ENCODE results near the gene SBSN.
"Not testable (repeated sequence)": the region's sequence is repeated elsewhere in the genome, so short reads cannot be mapped to it uniquely, and the experiment has no call there.

Gene SBSN

GRCh38 chr19:35493971-35494370, 34.1 kb downstream of the SBSN start:
- Histone ChIP-seq H3K36me3 (ENCODE audit: control insufficient read depth, insufficient read depth, low read length) (peaks cover 7% of the 10 kb centered on the region), H3K4me1 (ENCODE audit: control insufficient read depth, insufficient read depth, low read length) (no peaks in the 10 kb centered on the region), H3K9ac (ENCODE audit: low read depth, low read length) (no peak overlapping the region), H3K27me3 (ENCODE audit: control insufficient read depth, insufficient read depth, low read length) (no peaks in the 10 kb centered on the region), H3K4me3 (ENCODE audit: low read depth, low read length) (no peak overlapping the region), H3K9me3 (ENCODE audit: control insufficient read depth, insufficient read depth, low read length) (no peaks in the 10 kb centered on the region)

DNA sequence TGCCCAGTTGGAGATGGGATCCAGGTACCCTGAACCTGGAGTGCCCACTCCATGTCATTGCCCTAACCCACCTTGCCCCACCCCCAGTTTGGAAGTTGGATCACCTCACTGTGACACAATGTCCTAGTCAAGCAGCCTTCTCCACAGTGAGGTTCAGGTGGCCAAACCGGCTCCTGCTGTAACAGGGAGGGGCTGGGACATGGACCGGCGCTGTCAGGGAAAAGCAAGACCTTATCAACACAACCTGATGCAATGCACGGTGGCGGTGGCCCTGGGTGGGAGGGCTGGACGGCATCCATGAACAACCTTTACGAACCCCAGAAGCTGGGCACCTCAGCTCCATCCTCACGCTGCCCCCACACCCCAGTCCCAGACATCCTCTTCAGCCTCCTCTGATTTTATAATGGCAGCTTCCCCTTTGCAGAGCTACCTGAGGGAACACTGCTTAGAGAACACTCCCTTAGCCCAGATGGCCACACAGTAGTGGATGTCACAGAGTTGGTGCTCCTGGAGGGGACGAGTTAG, 36.2 kb downstream of the SBSN start:
- H3K4me1 ChIP-seq (ENCODE audit: control insufficient read depth, insufficient read depth, low read length), result no peaks in the 10 kb centered on the region

GRCh38 chr19:35490364-35490763, 37.7 kb downstream of the SBSN start, which contains the start of gene KRTDAP:
KRTDAP (minus strand) TSS chr19:35490464; CDS start chr19:35490442, 22 bp downstream.
- Histone ChIP-seq H3K4me1 (ENCODE audit: control insufficient read depth, insufficient read depth, low read length) (no peaks in the 10 kb centered on the region), H3K9me3 (ENCODE audit: control insufficient read depth, insufficient read depth, low read length) (no peaks in the 10 kb centered on the region), H3K9ac (ENCODE audit: low read depth, low read length) (no peak within 1 kb of the TSS), H3K36me3 (ENCODE audit: control insufficient read depth, insufficient read depth, low read length) (no peaks in the 10 kb centered on the region), H3K4me3 (ENCODE audit: low read depth, low read length) (no peak within 1 kb of the TSS), H3K27me3 (ENCODE audit: control insufficient read depth, insufficient read depth, low read length) (no peaks in the 10 kb centered on the region)

More for the DNA sequence above, 36.2 kb downstream of the SBSN start:
- Histone ChIP-seq H3K4me3 (ENCODE audit: low read depth, low read length) (no peak overlapping the region), H3K9me3 (ENCODE audit: control insufficient read depth, insufficient read depth, low read length) (no peaks in the 10 kb centered on the region), H3K27me3 (ENCODE audit: control insufficient read depth, insufficient read depth, low read length) (no peaks in the 10 kb centered on the region), H3K9ac (ENCODE audit: low read depth, low read length) (no peak overlapping the region), H3K36me3 (ENCODE audit: control insufficient read depth, insufficient read depth, low read length) (no peaks in the 10 kb centered on the region)

DNA sequence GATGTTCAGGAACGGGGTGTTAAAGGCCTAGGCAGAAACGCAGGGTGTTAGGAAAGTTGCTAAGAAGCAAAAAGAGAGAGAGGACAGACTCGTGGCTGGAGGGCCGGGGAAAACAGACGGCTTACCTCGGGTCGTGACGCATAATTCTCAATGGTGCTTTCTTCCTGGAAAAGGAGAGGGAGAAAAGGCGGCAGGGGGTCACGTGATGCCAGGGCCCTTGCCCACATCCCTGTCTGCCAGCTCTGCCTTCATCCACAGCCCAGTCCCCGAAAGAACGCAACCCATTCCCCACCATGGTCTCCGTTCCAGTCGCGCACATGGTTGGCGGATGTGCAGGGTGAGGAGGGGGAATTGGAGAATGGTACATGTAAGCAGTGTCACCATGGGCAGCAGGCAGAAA, 39.4 kb downstream of the SBSN start:
- Histone ChIP-seq H3K4me1 (ENCODE audit: control insufficient read depth, insufficient read depth, low read length) (no peaks in the 10 kb centered on the region), H3K36me3 (ENCODE audit: control insufficient read depth, insufficient read depth, low read length) (no peaks in the 10 kb centered on the region), H3K9ac (ENCODE audit: low read depth, low read length) (no peak overlapping the region), H3K4me3 (ENCODE audit: low read depth, low read length) (no peak overlapping the region), H3K27me3 (ENCODE audit: control insufficient read depth, insufficient read depth, low read length) (no peaks in the 10 kb centered on the region), H3K9me3 (ENCODE audit: control insufficient read depth, insufficient read depth, low read length) (no peaks in the 10 kb centered on the region)

GRCh38 chr19:35487656-35488182, 40.4 kb downstream of the SBSN start:
- no peaks in the 10 kb centered on the region for H3K36me3 ChIP-seq (ENCODE audit: control insufficient read depth, insufficient read depth, low read length)
- H3K27me3 ChIP-seq (ENCODE audit: control insufficient read depth, insufficient read depth, low read length), result no peaks in the 10 kb centered on the region

DNA sequence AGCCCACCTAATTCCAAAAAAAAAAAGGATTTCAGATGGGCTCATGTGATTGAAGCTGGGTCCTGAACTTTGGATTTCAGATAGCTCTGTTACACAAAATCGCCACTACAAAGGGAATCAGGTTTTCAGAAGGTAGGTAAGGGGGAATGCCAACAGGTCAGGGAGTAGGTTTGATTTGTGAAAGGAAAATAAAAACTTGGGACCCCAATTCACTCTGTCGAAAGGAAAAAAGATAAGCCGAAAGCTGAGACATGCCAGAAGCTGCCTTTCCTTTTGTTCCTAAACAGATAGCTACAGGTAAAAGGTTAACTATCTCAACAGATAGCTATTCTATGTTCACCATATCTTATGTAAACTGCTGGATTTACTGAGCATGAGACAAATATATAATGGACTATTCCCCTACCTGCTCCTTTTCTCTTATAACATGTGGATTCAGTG, 41.8 kb downstream of the SBSN start:
- Histone ChIP-seq H3K9me3 (ENCODE audit: control insufficient read depth, insufficient read depth, low read length) (no peaks in the 10 kb centered on the region), H3K36me3 (ENCODE audit: control insufficient read depth, insufficient read depth, low read length) (no peaks in the 10 kb centered on the region), H3K4me1 (ENCODE audit: control insufficient read depth, insufficient read depth, low read length) (no peaks in the 10 kb centered on the region), H3K4me3 (ENCODE audit: low read depth, low read length) (no peak overlapping the region), H3K9ac (ENCODE audit: low read depth, low read length) (no peak overlapping the region), H3K27me3 (ENCODE audit: control insufficient read depth, insufficient read depth, low read length) (no peaks in the 10 kb centered on the region)

More at GRCh38 chr19:35487656-35488182, 40.4 kb downstream of the SBSN start:
- H3K4me3 ChIP-seq (ENCODE audit: low read depth, low read length), result no peak overlapping the region
- no peaks in the 10 kb centered on the region for H3K4me1 ChIP-seq (ENCODE audit: control insufficient read depth, insufficient read depth, low read length)
- no peaks in the 10 kb centered on the region for H3K9me3 ChIP-seq (ENCODE audit: control insufficient read depth, insufficient read depth, low read length)
- no peak overlapping the region for H3K9ac ChIP-seq (ENCODE audit: low read depth, low read length)

- Histone ChIP-seq H3K27me3 (ENCODE audit: control insufficient read depth, insufficient read depth, low read length) (no peaks in the 10 kb centered on the region), H3K9ac (ENCODE audit: low read depth, low read length) (no peak overlapping the region), H3K4me3 (ENCODE audit: low read depth, low read length) (no peak overlapping the region), H3K36me3 (ENCODE audit: control insufficient read depth, insufficient read depth, low read length) (no peaks in the 10 kb centered on the region), H3K4me1 (ENCODE audit: control insufficient read depth, insufficient read depth, low read length) (no peaks in the 10 kb centered on the region), H3K9me3 (ENCODE audit: control insufficient read depth, insufficient read depth, low read length) (no peaks in the 10 kb centered on the region)
These were observed 43.7 kb downstream of the SBSN start for GRCh38 chr19:35484252-35485036.

DNA sequence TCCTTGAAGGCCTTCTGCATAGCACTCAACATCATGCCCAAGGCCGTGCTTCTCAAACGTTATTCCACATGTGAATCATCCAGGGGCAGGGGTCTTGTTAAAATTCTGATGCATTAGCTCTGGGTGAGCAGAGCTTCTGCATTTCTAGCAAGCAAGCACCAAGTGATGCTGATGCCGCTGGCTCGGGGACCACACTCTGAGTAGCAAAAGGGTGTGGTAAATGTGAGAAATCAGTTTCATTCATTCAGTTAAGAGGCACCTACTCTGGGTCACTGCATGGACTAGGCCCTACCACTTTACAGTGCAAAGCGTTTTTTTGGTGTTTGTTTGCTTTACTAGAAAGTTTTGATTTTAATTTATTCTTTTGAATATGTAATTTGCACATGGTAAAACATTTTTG, 45.0 kb downstream of the SBSN start:
- H3K4me1 ChIP-seq (ENCODE audit: control insufficient read depth, insufficient read depth, low read length), result no peaks in the 10 kb centered on the region
- H3K9ac ChIP-seq (ENCODE audit: low read depth, low read length), result no peak overlapping the region
- no peak overlapping the region for H3K4me3 ChIP-seq (ENCODE audit: low read depth, low read length)
- H3K36me3 ChIP-seq (ENCODE audit: control insufficient read depth, insufficient read depth, low read length), result no peaks in the 10 kb centered on the region
- H3K9me3 ChIP-seq (ENCODE audit: control insufficient read depth, insufficient read depth, low read length), result no peaks in the 10 kb centered on the region
- H3K27me3 ChIP-seq (ENCODE audit: control insufficient read depth, insufficient read depth, low read length), result no peaks in the 10 kb centered on the region

- H3K9me3 ChIP-seq (ENCODE audit: control insufficient read depth, insufficient read depth, low read length), result no peaks in the 10 kb centered on the region
- no peak overlapping the region for H3K4me3 ChIP-seq (ENCODE audit: low read depth, low read length)
- H3K27me3 ChIP-seq (ENCODE audit: control insufficient read depth, insufficient read depth, low read length), result no peaks in the 10 kb centered on the region
- H3K4me1 ChIP-seq (ENCODE audit: control insufficient read depth, insufficient read depth, low read length), result no peaks in the 10 kb centered on the region
- H3K9ac ChIP-seq (ENCODE audit: low read depth, low read length), result no peak overlapping the region
- H3K36me3 ChIP-seq (ENCODE audit: control insufficient read depth, insufficient read depth, low read length), result no peaks in the 10 kb centered on the region
These were observed 49.1 kb downstream of the SBSN start for GRCh38 chr19:35478794-35479677.

DNA sequence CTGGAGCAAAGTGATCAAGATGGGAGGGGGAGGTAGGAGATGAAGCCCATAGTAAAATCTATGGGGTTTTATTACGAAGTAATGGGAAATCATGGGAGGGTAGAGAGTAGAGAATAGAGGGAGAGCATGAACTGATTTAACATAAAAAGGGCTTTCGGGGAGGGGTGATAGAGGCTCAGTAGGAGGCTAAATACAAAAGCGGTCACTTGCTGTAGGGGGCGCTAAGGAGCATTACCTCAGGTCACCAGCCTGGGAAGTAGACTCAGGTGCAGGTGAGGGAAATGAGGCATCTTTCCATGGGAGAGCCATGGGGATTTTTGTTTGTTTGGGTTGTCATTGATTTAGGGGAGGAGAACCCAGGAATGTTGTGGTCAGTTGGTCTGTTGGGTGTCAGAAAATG, 52.0 kb downstream of the SBSN start:
- Histone ChIP-seq H3K36me3 (ENCODE audit: control insufficient read depth, insufficient read depth, low read length) (no peaks in the 10 kb centered on the region), H3K4me3 (ENCODE audit: low read depth, low read length) (no peak overlapping the region), H3K9ac (ENCODE audit: low read depth, low read length) (no peak overlapping the region), H3K9me3 (ENCODE audit: control insufficient read depth, insufficient read depth, low read length) (no peaks in the 10 kb centered on the region), H3K27me3 (ENCODE audit: control insufficient read depth, insufficient read depth, low read length) (no peaks in the 10 kb centered on the region), H3K4me1 (ENCODE audit: control insufficient read depth, insufficient read depth, low read length) (no peaks in the 10 kb centered on the region)

DNA sequence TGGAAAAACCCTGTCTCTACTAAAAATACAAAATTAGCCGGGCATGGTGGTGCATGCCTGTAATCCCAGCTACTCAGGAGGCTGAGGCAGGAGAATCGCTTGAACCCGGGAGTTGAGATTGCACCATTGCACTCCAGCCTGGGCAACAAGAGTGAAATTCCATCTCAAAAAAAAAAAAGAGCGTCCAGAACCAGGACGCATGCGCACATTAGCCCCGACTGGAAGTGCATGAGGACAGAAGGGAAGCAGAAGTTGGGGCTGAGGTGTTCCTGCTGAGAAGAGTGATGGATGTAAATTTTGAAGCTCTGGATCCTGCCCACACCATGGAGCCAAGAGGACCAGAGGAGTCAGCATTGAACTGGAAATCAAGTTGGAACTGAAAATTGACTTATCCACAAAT, 53.5 kb downstream of the SBSN start:
- not testable (repeated sequence) for H3K4me3 ChIP-seq (ENCODE audit: low read depth, low read length); H3K27me3 ChIP-seq (ENCODE audit: control insufficient read depth, insufficient read depth, low read length); H3K9me3 ChIP-seq (ENCODE audit: control insufficient read depth, insufficient read depth, low read length); H3K9ac ChIP-seq (ENCODE audit: low read depth, low read length); H3K36me3 ChIP-seq (ENCODE audit: control insufficient read depth, insufficient read depth, low read length); H3K4me1 ChIP-seq (ENCODE audit: control insufficient read depth, insufficient read depth, low read length)

Data from iPS-15b (cell line).